HFFc6 (cell line): ENCODE data around the gene HDAC6. TPM values are rescaled to one million over a fixed set of nuclear protein-coding genes. Genes with fewer than 3 reads are reported as not detected.

Experiments used
- DNase-seq: peaks from one replicate; pipeline ENCODE4 v3.0.0-alpha.2; 2018
- H3K27ac Mint-ChIP-seq: 2 replicates; pipeline ENCODE4 v1.8.0; 2020; ENCODE audit warnings: mild to moderate bottlenecking, mixed read lengths
- H3K27me3 Mint-ChIP-seq: 2 replicates; pipeline ENCODE4 v1.8.0; 2021; ENCODE audit warnings: mild to moderate bottlenecking, moderate library complexity, mixed read lengths; ENCODE audit not compliant: insufficient read depth
- H3K36me3 Mint-ChIP-seq: 2 replicates; pipeline ENCODE4 v1.8.0; 2021; ENCODE audit warnings: low read depth, mixed read lengths
- H3K4me1 Mint-ChIP-seq: 2 replicates; pipeline ENCODE4 v1.8.0; 2020; ENCODE audit warnings: low read depth, mixed read lengths
- H3K4me3 Mint-ChIP-seq: 2 replicates; pipeline ENCODE4 v1.8.0; 2020; ENCODE audit warnings: mild to moderate bottlenecking, moderate library complexity, mixed read lengths
- H3K9me3 Mint-ChIP-seq: 2 replicates; pipeline ENCODE4 v1.8.0; 2020; ENCODE audit warnings: mild to moderate bottlenecking, mixed read lengths
- total RNA-seq, 6 experiments: library from RNA; stranded (reverse); fragmentation: NEBNext Ultra II Directional; extraction: Animal tissue kit (Norgen Biotek cat#: 25700); gene quantifications; 2 replicates in 1 of 6; 3 replicates in 5 of 6; pipeline ENCODE4 v1.2.3, GENCODE V29; 2021
- TF ChIP-seq, protein P1 (sequence below): fragments of 200-600 bp; sonication (generic); IDR thresholded peaks from 2 replicates; pipeline ENCODE4 v1.5.0; 2021; ENCODE audit warnings: antibody characterized with exemption, mild to moderate bottlenecking

HDAC6 gene
- total RNA-seq, 6 experiments from 2014 or later, result 22.4 to 30.8 (median 27.1) TPM

DNA sequence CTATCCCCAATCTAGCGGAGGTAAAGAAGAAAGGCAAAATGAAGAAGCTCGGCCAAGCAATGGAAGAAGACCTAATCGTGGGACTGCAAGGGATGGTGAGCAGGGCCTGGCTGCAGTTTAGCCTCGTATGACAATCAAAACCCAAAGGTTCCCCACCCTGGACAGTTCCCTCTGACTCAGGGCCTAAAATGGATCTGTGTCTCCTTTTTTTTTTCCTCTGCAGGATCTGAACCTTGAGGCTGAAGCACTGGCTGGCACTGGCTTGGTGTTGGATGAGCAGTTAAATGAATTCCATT, 986 bp downstream of the HDAC6 start:
- peak overlapping the region; percentile 45; the same call in 1 of the 2 replicates for H3K27ac Mint-ChIP-seq

DNA sequence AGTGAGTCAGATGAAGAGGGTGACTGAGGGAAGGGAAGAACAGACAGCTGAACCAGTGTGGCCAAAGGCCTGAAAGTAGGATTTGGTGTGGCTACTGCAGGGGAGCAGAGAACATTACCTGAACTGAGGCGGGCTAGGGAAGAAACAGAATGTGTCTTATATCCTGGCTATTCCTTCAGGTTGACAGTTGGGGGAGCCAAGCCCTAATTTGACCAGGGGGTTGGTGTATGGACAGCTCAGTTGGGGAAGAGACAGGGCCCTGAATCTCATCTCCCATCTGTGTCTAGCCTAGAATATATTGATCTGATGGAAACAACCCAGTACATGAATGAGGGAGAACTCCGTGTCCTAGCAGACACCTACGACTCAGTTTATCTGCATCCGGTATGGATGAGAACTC, 4.2 kb downstream of the HDAC6 start:
- no peaks in the 10 kb centered on the region for H3K9me3 Mint-ChIP-seq
- no peaks in the 10 kb centered on the region for H3K27me3 Mint-ChIP-seq
- H3K4me1 Mint-ChIP-seq, result peaks cover 8% of the 10 kb centered on the region; the same call in 1 of the 2 replicates
- no peak overlapping the region for H3K4me3 Mint-ChIP-seq
- TF ChIP-seq, protein P1, sequence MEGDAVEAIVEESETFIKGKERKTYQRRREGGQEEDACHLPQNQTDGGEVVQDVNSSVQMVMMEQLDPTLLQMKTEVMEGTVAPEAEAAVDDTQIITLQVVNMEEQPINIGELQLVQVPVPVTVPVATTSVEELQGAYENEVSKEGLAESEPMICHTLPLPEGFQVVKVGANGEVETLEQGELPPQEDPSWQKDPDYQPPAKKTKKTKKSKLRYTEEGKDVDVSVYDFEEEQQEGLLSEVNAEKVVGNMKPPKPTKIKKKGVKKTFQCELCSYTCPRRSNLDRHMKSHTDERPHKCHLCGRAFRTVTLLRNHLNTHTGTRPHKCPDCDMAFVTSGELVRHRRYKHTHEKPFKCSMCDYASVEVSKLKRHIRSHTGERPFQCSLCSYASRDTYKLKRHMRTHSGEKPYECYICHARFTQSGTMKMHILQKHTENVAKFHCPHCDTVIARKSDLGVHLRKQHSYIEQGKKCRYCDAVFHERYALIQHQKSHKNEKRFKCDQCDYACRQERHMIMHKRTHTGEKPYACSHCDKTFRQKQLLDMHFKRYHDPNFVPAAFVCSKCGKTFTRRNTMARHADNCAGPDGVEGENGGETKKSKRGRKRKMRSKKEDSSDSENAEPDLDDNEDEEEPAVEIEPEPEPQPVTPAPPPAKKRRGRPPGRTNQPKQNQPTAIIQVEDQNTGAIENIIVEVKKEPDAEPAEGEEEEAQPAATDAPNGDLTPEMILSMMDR, result no peak
- no peak for DNase-seq
- H3K36me3 Mint-ChIP-seq, result peaks cover 4% of the 10 kb centered on the region; the same call in 1 of the 2 replicates
- no peak overlapping the region for H3K27ac Mint-ChIP-seq

More for the DNA sequence above, 986 bp downstream of the HDAC6 start:
- Mint-ChIP-seq H3K4me1 (peaks cover 18% of the 10 kb centered on the region), H3K36me3 (peaks cover 4% of the 10 kb centered on the region; the same call in 1 of the 2 replicates), H3K27me3 (no peaks in the 10 kb centered on the region), H3K9me3 (no peaks in the 10 kb centered on the region), H3K4me3 (peak overlapping the region; percentile 94)
- TF ChIP-seq, protein P1, result no peak
- no peak for DNase-seq

DNA sequence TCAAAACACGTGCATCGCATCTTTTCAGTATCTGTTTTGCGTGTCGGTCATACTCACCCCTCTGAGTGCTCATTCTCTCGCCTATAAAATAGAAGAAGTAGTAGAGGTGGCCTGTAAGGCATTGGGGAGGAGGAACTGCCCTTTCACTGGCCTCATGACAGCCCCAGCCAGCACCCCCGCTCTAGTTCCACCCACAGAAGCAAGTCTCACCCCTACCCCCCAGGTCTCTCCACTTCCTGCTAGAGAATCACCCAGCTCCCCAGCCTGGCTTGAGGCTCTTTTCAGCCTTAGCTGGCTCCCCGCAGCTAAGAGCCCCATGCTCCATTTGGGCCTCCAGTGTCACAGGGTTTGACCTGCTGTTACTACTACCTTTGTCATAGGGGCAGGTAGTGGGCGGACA, 11.8 kb downstream of the HDAC6 start:
- H3K4me1 Mint-ChIP-seq, result no peaks in the 10 kb centered on the region
- no peaks in the 10 kb centered on the region for H3K27me3 Mint-ChIP-seq
- H3K9me3 Mint-ChIP-seq, result no peaks in the 10 kb centered on the region

GRCh38 chrX:48814722-48815121, 12.9 kb downstream of the HDAC6 start:
- no peaks in the 10 kb centered on the region for H3K4me1 Mint-ChIP-seq

More for the DNA sequence above, 11.8 kb downstream of the HDAC6 start:
- TF ChIP-seq, protein P1, result no peak
- no peak overlapping the region for H3K4me3 Mint-ChIP-seq
- no peaks in the 10 kb centered on the region for H3K36me3 Mint-ChIP-seq
- no peak overlapping the region for H3K27ac Mint-ChIP-seq
- DNase-seq, result no peak

DNA sequence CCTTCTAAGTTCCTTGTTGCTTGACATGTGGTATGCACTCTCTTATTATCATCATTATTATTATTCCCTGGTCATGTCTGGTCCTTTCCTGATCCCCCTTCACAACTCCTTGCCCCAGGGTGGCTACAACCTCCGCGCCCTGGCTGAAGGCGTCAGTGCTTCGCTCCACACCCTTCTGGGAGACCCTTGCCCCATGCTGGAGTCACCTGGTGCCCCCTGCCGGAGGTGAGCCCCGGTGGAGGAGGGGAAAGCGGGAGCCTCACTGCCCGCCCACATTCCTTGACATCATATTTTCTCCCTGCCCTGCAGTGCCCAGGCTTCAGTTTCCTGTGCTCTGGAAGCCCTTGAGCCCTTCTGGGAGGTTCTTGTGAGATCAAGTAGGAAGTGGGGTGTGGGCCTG, 13.4 kb downstream of the HDAC6 start:
- Mint-ChIP-seq H3K36me3 (peaks cover 5% of the 10 kb centered on the region; the same call in 1 of the 2 replicates), H3K9me3 (no peaks in the 10 kb centered on the region), H3K27me3 (no peaks in the 10 kb centered on the region), H3K4me1 (no peaks in the 10 kb centered on the region), H3K4me3 (no peak overlapping the region), H3K27ac (no peak overlapping the region)
- TF ChIP-seq, protein P1, result no peak
- DNase-seq, result no peak

More at GRCh38 chrX:48814722-48815121, 12.9 kb downstream of the HDAC6 start:
- H3K27me3 Mint-ChIP-seq, result no peaks in the 10 kb centered on the region
- H3K4me3 Mint-ChIP-seq, result no peak overlapping the region
- TF ChIP-seq, protein P1, result no peak
- no peak overlapping the region for H3K27ac Mint-ChIP-seq
- H3K9me3 Mint-ChIP-seq, result no peaks in the 10 kb centered on the region
- DNase-seq, result no peak
- H3K36me3 Mint-ChIP-seq, result peaks cover 2% of the 10 kb centered on the region; the same call in 1 of the 2 replicates
